ENCODE results near the gene CYB561A3. TPM values are rescaled to one million over a fixed set of nuclear protein-coding genes. Genes with fewer than 3 reads are reported as not detected.

The CYB561A3 gene
- total RNA-seq, 1 experiment from 2014 or later, result 80.3 TPM

DNA sequence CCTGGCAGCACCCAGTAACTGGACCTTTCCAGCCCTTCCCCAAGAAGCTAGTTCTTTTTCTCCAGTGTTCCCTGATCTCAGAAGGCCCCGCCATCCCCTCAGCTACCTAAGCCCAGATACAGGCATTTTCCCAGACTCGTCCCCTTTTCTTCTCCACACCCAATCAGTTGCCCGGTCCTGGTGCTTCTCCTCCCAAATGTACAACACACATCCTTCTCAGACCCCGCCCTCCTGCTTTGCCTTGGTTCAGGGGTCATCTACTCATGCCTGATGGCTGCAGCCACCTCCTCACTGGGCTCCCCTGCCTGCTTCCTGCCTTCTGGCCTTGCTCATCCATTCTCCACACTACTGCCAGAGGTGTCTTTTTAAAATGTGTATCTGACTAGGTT, 22.2 kb downstream of the CYB561A3 start:
- no TSS peak for BruUV-seq (replicated peaks)
- intact Hi-C loops (cut with micrococcal nuclease; ENCODE audit: unreplicated experiment), result no loop called here
- ATAC-seq, result no peak
- Histone ChIP-seq H3K4me3 (ENCODE audit: low read depth in 2 of 2, low read length in 2 of 2) (no peak overlapping the region), H3K27ac (ENCODE audit: low read length) (no peak overlapping the region), H3K27me3 (ENCODE audit: control insufficient read depth, insufficient read depth, low read length) (no peaks in the 10 kb centered on the region), H3K9me3 (ENCODE audit: control insufficient read depth, insufficient read depth, low read depth, low read length) (no peaks in the 10 kb centered on the region), H3K36me3 (ENCODE audit: control insufficient read depth, insufficient read depth, low read length) (no peaks in the 10 kb centered on the region), H3K4me1 (ENCODE audit: control insufficient read depth, insufficient read depth, low read length) (peaks cover 7% of the 10 kb centered on the region)
- in situ Hi-C loops (cut with HindIII; ENCODE audit: low pct_unique_long_range_greater_than_20kb, low sequenced_read_pairs), result no loop called here
- TF ChIP-seq SIN3A (IDR thresholded peaks at IDR 0.05; ENCODE audit: borderline replicate concordance, insufficient read depth, low read depth, low read length) (no peak), POLR2AphosphoS5 (IDR thresholded peaks at IDR 0.05; ENCODE audit: low read depth, low read length) (no peak), TCF7L2 (IDR thresholded peaks at IDR 0.05; ENCODE audit: low read depth, low read length) (no peak), REST (IDR thresholded peaks at IDR 0.05; ENCODE audit: insufficient read depth in 1 of 2, low read depth in 2 of 2, low read length in 1 of 2) (no peak), CTCF (IDR thresholded peaks at IDR 0.05) (no peak)
- ChIA-PET POLR2A (no interaction called here), CTCF (no interaction called here)
- DNase-seq (ENCODE audit: low read depth, low spot score), result no peak

DNA sequence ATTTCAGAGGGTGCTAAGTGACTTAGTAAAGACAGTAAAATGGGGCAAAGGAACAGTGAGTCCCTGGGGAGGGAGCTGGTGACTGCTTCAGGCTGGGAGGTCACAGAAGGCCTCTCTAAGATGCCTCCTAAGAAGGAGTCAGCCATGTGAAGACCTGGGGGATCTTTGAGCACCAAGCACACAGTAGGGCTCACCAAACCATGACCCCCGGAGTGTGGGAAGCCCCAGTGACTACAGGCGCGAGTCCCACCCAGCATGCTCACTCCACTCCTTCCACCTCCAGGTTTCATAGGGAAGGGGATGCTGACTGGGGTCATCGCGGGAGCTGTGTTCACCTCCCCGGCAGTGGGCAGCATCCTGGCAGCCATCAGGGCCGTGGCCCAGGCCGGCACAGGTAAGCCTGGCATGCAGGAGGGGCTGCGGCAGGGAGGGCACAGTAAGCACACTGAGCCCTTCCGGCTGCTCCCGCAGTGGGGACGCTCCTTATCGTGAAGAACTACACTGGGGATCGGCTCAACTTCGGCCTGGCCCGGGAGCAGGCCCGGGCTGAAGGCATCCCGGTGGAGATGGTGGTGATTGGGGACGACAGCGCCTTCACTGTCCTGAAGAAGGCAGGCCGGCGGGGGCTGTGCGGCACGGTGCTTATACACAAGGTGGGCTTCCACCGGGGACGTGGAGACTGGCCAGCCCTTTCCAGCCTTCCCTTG, 22.7 kb downstream of the CYB561A3 start:
- ChIA-PET CTCF (no interaction called here), POLR2A (interaction anchor here (0.5 kb wide), 1 partner anchor 20 kb away, joined by 4 read pairs; no protein-coding TSS in a partner anchor)
- no peaks in the 10 kb centered on the region for H3K9me3 ChIP-seq (ENCODE audit: control insufficient read depth, insufficient read depth, low read depth, low read length)
- no peak overlapping the region for H3K4me3 ChIP-seq (ENCODE audit: low read depth in 2 of 2, low read length in 2 of 2)
- no TSS peak for BruUV-seq (replicated peaks)
- intact Hi-C loops (cut with micrococcal nuclease; ENCODE audit: unreplicated experiment), result no loop called here
- ATAC-seq (no peak), DNase-seq (ENCODE audit: low read depth, low spot score) (no peak)
- in situ Hi-C loops (cut with HindIII; ENCODE audit: low pct_unique_long_range_greater_than_20kb, low sequenced_read_pairs), result no loop called here
- H3K27ac ChIP-seq (ENCODE audit: low read length), result no peak overlapping the region
- TF ChIP-seq CTCF (IDR thresholded peaks at IDR 0.05) (no peak), SIN3A (IDR thresholded peaks at IDR 0.05; ENCODE audit: borderline replicate concordance, insufficient read depth, low read depth, low read length) (no peak), REST (IDR thresholded peaks at IDR 0.05; ENCODE audit: insufficient read depth in 1 of 2, low read depth in 2 of 2, low read length in 1 of 2) (no peak), POLR2AphosphoS5 (IDR thresholded peaks at IDR 0.05; ENCODE audit: low read depth, low read length) (no peak), TCF7L2 (IDR thresholded peaks at IDR 0.05; ENCODE audit: low read depth, low read length) (no peak)
- H3K36me3 ChIP-seq (ENCODE audit: control insufficient read depth, insufficient read depth, low read length), result no peaks in the 10 kb centered on the region
- no peaks in the 10 kb centered on the region for H3K27me3 ChIP-seq (ENCODE audit: control insufficient read depth, insufficient read depth, low read length)
- peaks cover 12% of the 10 kb centered on the region for H3K4me1 ChIP-seq (ENCODE audit: control insufficient read depth, insufficient read depth, low read length)
